ENCODE data around the gene FOXRED1. TPM values are rescaled to one million over a fixed set of nuclear protein-coding genes. Genes with fewer than 3 reads are reported as not detected.

The FOXRED1 gene
- total RNA-seq, 2 donors from 2014 or later = 50.7 to 55.8 TPM

DNA sequence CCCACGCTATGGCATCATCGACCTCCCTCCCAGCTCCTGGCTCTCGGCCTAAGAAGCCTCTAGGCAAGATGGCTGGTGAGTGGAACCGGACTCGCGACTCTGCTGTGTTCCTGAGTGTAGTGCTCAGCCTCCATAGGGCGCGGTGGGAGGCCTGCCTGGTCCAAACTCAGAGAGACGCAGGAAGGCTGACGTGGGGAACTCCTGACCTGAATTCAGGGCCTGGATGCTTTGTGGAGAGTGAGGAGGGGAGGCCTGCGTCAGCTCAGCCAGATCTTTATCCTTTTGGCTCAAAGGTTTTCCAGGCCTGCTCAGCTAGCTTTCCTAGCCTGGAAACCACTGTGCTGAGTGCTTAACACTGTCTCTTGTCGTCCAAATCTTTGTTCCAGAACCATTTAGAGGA lies 21.9 kb downstream of the FOXRED1 start:
- no peak for TF ChIP-seq CTCF (conservative IDR thresholded peaks at IDR 0.05)
- no peaks in the 10 kb centered on the region for H3K27me3 ChIP-seq (ENCODE audit: control insufficient read depth, insufficient read depth, low read length, poor library complexity, severe bottlenecking)
- H3K27ac ChIP-seq (ENCODE audit: low read depth, low read length) = no peak overlapping the region
- DNase-seq = no peak
- H3K27ac Mint-ChIP-seq = peak overlapping the region; percentile 66
- H3K4me1 ChIP-seq (ENCODE audit: control insufficient read depth, insufficient read depth, low read length) = no peaks in the 10 kb centered on the region
- no peak overlapping the region for H3K4me3 ChIP-seq (ENCODE audit: low read length)
- H3K4me1 Mint-ChIP-seq = peaks cover 7% of the 10 kb centered on the region
- no peaks in the 10 kb centered on the region for H3K27me3 Mint-ChIP-seq (ENCODE audit: insufficient read depth)
- no peak overlapping the region for H3K4me3 Mint-ChIP-seq
- peaks cover 20% of the 10 kb centered on the region for H3K36me3 ChIP-seq (ENCODE audit: control insufficient read depth, insufficient read depth, low read length)
- WGBS, 2 experiments (ENCODE audit: insufficient coverage in 1 of 2, insufficient read length in 1 of 2) = 93 to 100% methylated on average over 5 to 12 of the region's 12 CpGs
- no peaks in the 10 kb centered on the region for H3K9me3 ChIP-seq (ENCODE audit: control insufficient read depth, low read length)
- no peak overlapping the region for H3K9ac ChIP-seq (ENCODE audit: extremely low read depth, low read length, poor library complexity, severe bottlenecking)
- H3K9me3 Mint-ChIP-seq = no peaks in the 10 kb centered on the region
- H3K36me3 Mint-ChIP-seq (ENCODE audit: low read depth) = peaks cover 25% of the 10 kb centered on the region

- peaks cover 23% of the 10 kb centered on the region for H3K36me3 ChIP-seq (ENCODE audit: control insufficient read depth, insufficient read depth, low read length)
- no peak for DNase-seq
- Mint-ChIP-seq H3K4me3 (no peak overlapping the region), H3K27ac (no peak overlapping the region), H3K36me3 (ENCODE audit: low read depth) (peaks cover 31% of the 10 kb centered on the region), H3K27me3 (ENCODE audit: insufficient read depth) (no peaks in the 10 kb centered on the region), H3K9me3 (no peaks in the 10 kb centered on the region), H3K4me1 (peaks cover 7% of the 10 kb centered on the region)
- TF ChIP-seq CTCF (conservative IDR thresholded peaks at IDR 0.05) = no peak
- no peak overlapping the region for H3K27ac ChIP-seq (ENCODE audit: low read depth, low read length)
- no peaks in the 10 kb centered on the region for H3K4me1 ChIP-seq (ENCODE audit: control insufficient read depth, insufficient read depth, low read length)
- 80 to 95% methylated on average over 1 to 5 of the region's 5 CpGs for WGBS, 2 experiments (ENCODE audit: insufficient coverage in 1 of 2, insufficient read length in 1 of 2)
- H3K4me3 ChIP-seq (ENCODE audit: low read length) = no peak overlapping the region
- no peaks in the 10 kb centered on the region for H3K9me3 ChIP-seq (ENCODE audit: control insufficient read depth, low read length)
- H3K9ac ChIP-seq (ENCODE audit: extremely low read depth, low read length, poor library complexity, severe bottlenecking) = no peak overlapping the region
- no peaks in the 10 kb centered on the region for H3K27me3 ChIP-seq (ENCODE audit: control insufficient read depth, insufficient read depth, low read length, poor library complexity, severe bottlenecking)
Observed at GRCh38 chr11:126293726-126294125, 24.8 kb downstream of the FOXRED1 start.

DNA sequence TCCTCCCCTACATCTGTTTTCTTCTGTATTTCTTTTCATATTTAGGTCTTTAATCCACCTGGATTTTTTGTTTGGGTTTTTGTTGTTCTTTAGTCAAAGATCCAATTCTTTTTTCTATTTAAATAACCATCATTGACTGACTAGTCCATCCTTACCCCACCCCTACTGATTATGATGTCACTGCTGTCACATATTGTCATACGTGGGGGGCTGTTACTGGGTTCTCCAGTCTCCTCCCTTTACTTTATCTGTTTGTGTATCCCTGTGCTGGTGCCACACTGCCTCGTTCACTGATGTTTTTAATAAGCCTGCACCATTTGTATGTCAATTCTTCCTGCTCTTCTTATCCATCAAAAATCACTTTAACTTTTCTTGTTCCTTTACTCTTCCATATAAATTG lies 28.1 kb downstream of the FOXRED1 start:
- Histone ChIP-seq H3K27me3 (ENCODE audit: control insufficient read depth, insufficient read depth, low read length, poor library complexity, severe bottlenecking) (no peaks in the 10 kb centered on the region), H3K4me3 (ENCODE audit: low read length) (no peak overlapping the region), H3K9ac (ENCODE audit: extremely low read depth, low read length, poor library complexity, severe bottlenecking) (no peak overlapping the region), H3K36me3 (ENCODE audit: control insufficient read depth, insufficient read depth, low read length) (peaks cover 33% of the 10 kb centered on the region), H3K9me3 (ENCODE audit: control insufficient read depth, low read length) (no peaks in the 10 kb centered on the region), H3K4me1 (ENCODE audit: control insufficient read depth, insufficient read depth, low read length) (no peaks in the 10 kb centered on the region), H3K27ac (ENCODE audit: low read depth, low read length) (no peak overlapping the region)
- no peak for TF ChIP-seq CTCF (conservative IDR thresholded peaks at IDR 0.05)
- H3K36me3 Mint-ChIP-seq (ENCODE audit: low read depth) = peaks cover 50% of the 10 kb centered on the region
- no peak overlapping the region for H3K27ac Mint-ChIP-seq
- H3K4me1 Mint-ChIP-seq = no peaks in the 10 kb centered on the region
- no peaks in the 10 kb centered on the region for H3K27me3 Mint-ChIP-seq (ENCODE audit: insufficient read depth)
- 93 to 100% methylated on average over 2 of the region's 2 CpGs for WGBS, 2 experiments (ENCODE audit: insufficient coverage in 1 of 2, insufficient read length in 1 of 2)
- H3K9me3 Mint-ChIP-seq = no peaks in the 10 kb centered on the region
- H3K4me3 Mint-ChIP-seq = no peak overlapping the region
- no peak for DNase-seq

Measured in endodermal cell (in vitro differentiated cells).